DMS 273 (cell line): ENCODE measurements around the gene CCR9.

Experiments used
- DNase-seq: peaks from one replicate; lab custom pipeline; 2025; ENCODE audit not compliant: unreplicated experiment; lab: John Stamatoyannopoulos, UW

The CCR9 gene

DNA sequence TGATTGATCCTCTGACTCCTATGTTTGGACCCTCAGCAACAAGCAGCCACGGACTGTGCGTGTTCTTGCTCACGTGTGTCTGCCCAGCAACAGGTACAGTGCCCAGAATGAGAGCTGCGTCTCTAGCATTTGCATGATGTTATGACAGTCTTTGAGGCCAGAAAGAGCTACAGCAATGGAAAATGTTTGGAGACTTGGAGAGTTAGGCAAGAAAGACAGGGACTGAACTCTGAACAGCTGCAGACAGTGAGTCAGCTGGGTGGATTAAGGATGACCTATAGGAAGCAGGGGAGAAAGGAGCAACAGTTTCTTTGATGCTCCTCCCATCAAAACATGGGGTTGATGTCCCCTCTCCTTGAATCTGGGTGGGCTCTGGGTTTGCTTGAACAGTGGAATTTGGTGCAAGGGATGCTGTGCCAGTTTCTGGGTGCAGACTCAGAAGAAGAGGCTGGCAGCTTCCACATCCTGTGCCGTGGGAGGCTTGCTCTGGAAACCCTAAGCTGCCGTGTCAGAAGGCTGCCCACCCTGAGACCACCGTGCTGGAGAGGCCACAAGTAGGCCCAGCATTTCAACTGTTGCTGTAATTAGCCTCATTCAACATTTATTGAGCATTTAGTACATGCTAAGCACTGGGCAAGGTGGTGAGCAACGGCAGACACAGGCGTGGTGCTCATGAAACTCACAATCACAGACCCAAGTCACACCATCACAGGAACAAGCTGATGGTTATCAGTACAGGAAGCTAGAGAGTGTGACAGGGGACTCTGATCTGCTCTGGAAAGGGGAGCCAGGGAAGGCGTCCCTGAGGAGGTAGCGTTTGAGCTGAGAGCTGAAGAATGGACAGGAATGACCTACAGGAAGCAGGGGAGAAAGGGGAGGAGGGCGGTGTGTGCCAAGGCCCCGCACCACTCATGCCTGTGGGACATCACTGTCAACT, 21.7 kb downstream of the CCR9 start:
- DNase-seq, result no peak

DNA sequence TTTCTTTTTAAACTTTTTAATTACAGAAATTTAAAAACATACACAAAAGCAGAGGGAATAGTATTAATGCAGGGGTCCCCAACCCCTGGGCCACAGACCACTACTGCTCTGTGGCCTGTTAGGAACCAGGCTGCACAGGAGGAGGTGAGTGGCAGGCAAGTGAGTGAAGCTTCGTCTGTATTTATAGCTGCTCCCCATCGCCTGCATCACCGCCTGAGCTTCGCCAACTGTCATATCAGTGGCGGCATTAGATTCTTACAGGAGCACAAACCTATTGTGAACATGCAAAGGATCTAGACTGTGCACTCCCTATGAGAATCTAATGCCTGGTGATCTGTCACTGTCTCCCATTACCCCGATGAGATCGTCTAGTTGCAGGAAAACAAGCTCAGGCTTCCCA, 22.4 kb downstream of the CCR9 start:
- DNase-seq, result no peak

GRCh38 chr3:45909542-45909941, 23.2 kb downstream of the CCR9 start:
- DNase-seq, result no peak

DNA sequence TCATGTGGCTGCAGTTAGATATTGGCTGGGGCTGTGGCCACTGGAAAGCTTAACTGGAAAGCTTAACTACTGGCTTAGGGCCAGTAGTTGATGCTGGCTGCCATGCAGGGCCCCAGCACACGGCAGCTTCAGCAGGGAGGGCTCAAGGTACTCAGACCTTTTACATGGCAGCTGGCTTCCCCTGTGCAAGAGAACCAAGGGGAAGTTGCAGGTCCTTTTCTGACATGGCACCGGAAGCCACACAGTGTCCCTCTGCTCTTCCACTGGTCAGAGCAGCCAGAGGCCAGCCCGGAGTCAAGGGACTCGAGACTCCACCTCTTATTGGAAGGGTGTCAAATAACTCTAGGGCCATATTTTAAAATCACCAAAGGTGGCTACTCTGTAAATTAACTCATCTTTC, 24.5 kb downstream of the CCR9 start:
- DNase-seq, result peak; percentile 22

DNA sequence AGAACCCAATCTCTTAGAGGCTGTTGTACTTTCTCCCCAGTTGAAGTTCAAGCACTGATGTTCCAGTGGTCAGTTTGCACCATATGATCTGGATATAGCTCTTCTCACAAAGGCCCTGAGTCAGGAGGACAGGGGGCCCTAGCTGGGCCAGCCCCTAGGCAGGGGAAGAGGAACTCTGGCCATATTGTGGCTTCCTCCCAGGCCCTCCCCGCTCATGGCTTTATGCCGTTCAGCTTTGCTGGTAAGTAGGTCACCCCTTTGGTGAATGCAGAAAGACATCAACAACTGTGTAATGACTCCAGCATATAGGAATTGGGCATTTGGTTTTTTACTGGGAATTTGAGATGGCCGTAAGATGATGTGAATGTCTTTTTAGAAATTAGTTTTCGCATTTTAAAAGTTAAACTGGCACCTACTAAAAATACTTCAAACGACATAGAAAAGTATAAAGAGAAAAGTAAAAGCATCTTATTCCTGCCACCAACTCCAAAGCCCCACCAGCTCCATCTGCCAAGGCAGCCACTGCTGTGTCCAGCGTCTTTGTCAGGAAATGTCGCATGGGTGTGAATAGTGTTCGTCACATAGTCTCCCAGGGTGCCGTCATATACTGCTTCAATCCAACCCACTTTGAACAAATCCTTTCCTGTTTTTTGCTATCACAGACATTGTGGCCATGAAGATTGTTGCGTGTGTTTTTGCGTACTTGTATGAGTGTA, 25.3 kb downstream of the CCR9 start:
- DNase-seq, result no peak

GRCh38 chr3:45912435-45912834, 26.1 kb downstream of the CCR9 start:
- DNase-seq, result no peak

DNA sequence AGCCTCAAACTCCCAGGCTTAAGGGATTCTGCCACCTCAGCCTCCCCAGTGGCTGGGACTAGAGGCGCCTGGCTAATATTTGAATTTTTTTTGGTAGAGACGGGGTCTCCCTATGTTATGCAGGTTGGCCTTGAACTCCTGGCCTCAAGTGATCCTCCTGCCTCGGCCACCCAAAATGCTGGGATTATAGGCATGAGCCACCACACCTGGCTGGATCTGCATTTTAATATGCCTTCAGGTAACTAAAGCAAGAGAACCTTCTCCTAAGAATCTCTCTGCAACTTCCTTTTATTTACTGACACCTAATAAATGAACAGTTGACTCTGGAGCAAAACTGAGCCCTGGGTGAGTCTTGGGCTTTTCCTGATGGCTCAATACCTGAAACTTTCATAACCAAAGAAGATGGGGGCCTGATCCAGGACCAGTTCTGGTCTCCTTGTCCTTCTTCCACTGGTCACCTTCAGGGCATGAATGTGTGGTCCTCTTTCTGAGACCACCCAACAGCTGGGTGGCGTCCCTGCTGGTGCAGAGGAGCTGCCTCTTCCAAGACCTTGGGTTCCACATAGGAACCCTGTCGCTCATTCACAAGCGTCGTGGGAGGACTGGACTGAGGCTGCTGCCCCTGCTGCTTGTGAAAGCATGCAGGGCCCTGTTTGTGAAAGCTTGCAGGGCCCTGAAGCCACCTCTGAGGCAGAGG, 28.2 kb downstream of the CCR9 start:
- DNase-seq, result no peak

DNA sequence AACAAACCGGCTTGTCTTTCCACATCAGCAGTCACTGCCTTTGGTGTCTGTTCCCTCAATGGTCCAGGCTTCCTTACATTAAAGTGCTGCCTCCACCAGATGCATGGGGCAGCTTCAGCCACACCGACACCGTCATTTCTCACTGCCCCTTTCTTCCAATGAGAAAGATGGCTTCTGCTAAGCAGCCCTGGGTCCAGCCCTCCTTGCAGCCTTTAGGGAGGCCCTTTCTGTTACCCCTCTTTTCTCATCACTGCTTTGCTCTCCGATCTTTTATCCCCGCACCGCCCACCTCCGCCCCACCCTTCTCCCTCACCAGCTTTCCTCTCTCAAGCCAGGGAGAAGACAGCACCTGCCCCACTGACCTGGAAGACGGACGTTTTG, 28.7 kb downstream of the CCR9 start:
- no peak for DNase-seq

DNA sequence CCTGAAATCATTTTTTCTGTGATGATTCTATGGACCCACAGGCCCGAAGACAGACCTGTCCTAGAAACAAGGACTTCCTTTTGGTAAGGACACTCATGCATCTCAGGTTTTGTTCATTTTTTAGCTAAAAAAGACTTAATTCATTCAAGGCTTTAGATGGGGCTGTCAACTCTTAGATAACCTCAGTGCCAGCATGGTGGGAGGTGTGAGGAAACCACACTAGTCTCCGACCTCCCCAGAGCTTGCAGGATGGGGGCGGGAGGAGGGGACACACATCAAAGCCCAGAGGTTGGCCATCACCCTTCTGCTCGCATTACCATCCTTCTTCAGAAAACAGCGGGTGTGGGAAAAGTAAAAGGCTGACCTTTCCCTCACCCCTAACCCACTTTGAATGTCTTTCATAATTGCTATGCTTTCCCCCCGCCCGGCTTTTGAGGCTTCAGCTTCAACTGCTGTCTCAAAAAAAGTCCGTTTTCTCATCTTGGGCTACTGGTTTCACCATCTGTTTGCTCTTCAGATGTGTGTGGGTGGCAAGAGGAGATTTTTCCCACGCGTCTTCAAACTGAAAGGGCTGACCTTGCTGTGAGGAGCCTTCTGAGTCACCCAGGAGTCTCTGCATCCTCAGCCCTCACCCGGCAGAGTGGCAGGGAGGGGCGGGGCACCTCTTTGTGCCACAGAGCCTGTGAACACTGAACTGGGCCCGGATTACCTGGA, 29.3 kb downstream of the CCR9 start:
- DNase-seq, result peak; percentile 82

DNA sequence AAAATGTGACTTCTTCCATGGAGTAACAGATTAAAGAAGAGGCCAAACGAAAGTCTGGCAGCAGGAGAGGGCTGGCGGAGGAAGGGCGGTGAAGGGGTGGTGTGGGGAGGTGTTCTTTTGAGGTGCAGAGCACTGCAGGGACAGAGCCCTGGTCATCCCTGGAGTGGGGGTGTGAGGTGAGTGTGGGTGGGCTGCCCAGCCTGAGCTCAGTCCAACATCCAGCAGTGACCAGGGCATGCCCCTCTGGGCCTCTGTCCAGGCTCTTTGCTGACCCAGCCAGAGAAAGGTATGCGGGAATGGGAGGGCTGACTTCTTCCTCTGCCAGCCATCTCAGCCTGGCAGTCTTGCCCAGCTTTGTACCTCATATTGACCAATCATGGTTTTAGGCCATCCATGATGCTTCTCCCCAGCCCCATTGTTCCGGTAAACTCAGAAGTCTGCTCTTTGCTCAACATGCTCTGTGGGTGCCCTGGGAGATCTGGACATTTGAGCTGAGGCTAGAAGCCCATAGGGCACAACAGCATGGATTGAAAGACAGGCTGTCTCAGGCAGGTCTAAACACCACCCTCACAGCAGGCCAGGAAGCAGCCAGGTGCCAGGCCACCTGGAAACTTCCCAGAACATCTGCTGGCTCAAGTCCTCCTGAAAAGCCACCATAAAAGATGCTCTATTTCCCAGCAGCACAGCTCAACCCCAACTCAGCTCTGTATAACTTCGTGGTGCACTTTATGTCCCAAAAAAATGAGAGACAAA, 31.0 kb downstream of the CCR9 start:
- peak; percentile 92 for DNase-seq

- no peak for DNase-seq
Observed at GRCh38 chr3:45921158-45922038, 35.1 kb downstream of the CCR9 start.

DNA sequence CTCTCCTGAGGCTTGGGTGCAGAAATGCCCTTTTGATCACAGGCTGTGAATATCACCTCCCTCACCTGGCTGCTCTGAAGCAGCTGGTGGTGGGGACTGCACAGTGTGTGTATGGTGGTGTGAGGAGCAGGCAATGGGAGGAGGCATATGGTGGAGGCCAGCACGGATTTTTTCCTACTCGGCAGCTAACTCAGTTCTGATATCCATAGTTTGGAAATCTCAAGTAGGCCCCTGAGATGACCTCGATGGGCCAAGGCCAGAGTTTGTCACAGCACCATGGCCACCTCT, 35.6 kb downstream of the CCR9 start:
- no peak for DNase-seq

GRCh38 chr3:45922950-45923590, 36.7 kb downstream of the CCR9 start:
- DNase-seq, result no peak

- no peak for DNase-seq
Observed at GRCh38 chr3:45923755-45924154, 37.4 kb downstream of the CCR9 start.

DNA sequence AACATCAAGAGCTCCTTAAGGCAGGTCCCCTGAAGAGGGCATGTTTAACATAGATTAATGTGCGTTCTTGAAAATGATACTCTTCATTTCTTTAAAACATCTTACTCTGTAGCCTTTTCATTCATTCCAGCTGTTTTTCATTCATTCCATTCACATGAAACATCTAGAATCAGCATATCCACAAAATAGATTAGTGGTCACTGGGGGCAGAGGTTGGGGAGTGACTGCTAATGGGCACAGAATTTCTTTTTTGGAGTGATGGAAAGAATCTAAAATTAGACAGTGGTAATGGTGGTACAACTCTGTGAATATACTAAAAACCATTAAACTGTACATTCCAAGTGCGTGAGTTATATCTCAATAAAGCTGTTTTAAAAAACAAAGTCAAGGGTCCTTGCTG, 41.5 kb downstream of the CCR9 start:
- DNase-seq, result no peak

DNA sequence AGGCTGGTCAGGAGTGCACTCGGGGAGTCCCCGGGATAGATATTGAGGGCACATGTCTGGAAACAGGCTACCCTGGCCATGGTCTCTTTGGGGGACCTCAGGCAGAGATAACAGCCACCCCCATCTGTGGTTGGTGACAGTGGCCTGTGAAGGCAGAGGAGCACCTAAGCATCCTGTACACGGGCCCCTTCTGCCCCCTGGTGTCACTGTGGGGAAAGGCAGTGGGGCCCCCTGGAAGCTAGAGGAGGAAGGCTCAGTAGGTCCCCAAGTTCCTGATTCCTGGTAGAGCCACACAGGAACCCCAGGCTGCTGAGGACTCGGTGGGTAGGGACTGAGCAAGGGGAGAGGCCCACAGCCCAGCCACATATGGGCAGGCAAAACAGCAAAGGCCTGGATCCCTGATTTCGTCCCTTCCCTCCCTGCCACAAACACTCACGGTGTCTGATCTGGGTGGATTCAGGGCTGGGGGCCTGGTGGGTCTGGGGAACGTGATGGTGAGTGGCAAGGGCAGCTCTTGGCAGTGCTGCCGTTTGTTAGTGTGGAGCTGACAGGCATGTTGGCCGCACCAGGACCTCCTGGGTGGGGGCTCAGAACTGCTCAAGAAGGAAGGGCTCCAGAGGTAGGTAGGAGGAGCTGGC, 42.8 kb downstream of the CCR9 start:
- DNase-seq, result peak; percentile 55

- peak; percentile 77 for DNase-seq
Observed at GRCh38 chr3:45931496-45931895, 45.2 kb downstream of the CCR9 start.

- no peak for DNase-seq
Observed at GRCh38 chr3:45932112-45932511, 45.8 kb downstream of the CCR9 start.

DNA sequence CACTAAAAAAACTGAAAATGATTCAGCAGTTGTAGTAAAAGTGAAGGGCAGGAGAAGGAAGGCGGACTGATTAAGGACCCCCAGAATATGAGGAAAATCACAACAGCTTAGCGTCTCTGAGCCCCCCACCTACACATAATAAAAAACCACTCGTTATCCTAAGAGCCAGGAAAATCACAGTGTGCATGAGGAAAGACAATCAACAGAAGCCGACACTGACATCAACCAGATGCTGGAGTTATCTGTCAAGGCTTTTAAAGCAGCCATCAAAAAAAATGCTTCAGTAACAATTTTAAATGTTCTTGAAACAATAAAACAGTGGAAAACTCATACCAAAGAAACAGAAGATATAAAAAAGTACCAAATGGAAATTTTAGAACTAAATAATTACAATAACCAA, 47.2 kb downstream of the CCR9 start:
- DNase-seq, result no peak
